ENCODE data around the gene OAF. TPM values are rescaled to one million over a fixed set of nuclear protein-coding genes. Genes with fewer than 3 reads are reported as not detected.

Gene OAF
- total and polyA plus RNA-seq, 7 donors: 23.5 to 94.3 (median 44.3) TPM

DNA sequence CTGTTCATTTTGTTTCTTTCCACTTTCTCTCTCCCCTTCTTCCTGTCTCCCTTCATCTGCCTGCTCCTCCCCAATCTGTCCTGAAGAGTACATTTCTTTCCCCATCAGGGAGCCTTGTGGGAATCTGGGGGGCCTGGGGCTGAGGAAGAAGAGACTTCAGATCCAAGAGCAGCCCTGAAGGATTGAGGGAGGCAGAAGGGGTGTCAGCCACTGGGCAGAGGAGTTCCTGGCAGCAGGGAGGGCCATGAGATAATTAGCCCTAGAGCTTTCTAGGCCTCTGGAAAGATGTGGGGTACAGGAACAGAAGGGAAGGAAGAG is 24.4 kb upstream of the OAF start:
- Histone ChIP-seq H3K27me3 (peaks cover 0 to 4% (median 0%) of the 10 kb centered on the region in 3 donors), H3K4me3 (no peak overlapping the region), H3K9me3 (no peaks in the 10 kb centered on the region), H3K4me1 (peaks cover 0 to 42% (median 26%) of the 10 kb centered on the region in 4 donors), H3K27ac (peak overlapping the region; percentile 73 to 77 (median 75)), H3K36me3 (no peaks in the 10 kb centered on the region)
- intact Hi-C loops (cut with DNase I): no loop called here
- peak; percentile 39 for DNase-seq
- TF ChIP-seq POLR2A (IDR thresholded peaks at IDR 0.05): no peak
- TF ChIP-seq, protein P1, sequence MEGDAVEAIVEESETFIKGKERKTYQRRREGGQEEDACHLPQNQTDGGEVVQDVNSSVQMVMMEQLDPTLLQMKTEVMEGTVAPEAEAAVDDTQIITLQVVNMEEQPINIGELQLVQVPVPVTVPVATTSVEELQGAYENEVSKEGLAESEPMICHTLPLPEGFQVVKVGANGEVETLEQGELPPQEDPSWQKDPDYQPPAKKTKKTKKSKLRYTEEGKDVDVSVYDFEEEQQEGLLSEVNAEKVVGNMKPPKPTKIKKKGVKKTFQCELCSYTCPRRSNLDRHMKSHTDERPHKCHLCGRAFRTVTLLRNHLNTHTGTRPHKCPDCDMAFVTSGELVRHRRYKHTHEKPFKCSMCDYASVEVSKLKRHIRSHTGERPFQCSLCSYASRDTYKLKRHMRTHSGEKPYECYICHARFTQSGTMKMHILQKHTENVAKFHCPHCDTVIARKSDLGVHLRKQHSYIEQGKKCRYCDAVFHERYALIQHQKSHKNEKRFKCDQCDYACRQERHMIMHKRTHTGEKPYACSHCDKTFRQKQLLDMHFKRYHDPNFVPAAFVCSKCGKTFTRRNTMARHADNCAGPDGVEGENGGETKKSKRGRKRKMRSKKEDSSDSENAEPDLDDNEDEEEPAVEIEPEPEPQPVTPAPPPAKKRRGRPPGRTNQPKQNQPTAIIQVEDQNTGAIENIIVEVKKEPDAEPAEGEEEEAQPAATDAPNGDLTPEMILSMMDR (IDR thresholded peaks at IDR 0.05): no peak
- no peak for TF ChIP-seq EP300 (IDR thresholded peaks at IDR 0.05)
- TF ChIP-seq POLR2AphosphoS5 (IDR thresholded peaks at IDR 0.05): no peak

DNA sequence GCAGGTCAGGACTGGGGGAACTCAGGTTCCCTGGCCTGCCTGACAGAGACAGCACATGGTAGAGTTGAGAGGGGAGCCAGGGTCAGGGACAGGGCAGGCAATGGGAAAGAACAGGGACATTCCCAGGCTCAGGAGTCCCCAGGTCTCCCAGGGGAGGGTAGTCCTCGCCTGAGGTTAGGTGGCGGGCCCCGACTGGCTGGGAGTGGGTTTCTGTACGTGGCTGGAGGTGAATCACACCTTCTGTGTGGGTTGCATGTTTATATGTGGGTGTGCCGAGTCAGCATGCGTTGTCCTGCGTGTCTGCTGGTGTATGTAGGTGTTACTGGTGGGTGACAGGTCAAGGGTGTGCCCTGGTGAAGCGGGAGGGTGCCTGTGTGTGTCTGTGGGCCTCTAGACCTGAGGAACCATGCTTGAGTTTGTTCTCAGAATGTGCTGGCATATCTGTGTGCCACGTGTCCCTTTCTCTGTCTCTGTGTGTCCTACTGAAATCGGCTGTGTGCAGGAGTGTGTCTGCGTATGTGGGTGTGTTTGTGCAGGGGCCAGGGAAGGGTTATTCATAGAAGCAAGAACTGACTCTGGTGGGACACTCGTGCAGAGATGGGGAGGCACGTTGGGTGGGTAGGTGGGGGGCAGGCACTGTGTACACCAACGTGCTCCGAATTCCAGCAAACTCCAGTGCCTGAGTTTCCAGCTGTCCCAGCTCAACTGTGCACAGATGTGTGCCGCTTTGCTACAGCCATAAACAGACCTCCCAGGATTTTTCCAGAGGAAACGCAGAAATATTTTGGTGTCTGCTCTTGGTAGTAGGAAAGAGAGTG is 23.8 kb upstream of the OAF start:
- peak; percentile 74 for DNase-seq
- Histone ChIP-seq H3K4me3 (no peak overlapping the region), H3K9me3 (no peaks in the 10 kb centered on the region), H3K27me3 (peaks cover 0 to 4% (median 0%) of the 10 kb centered on the region in 3 donors), H3K27ac (peak overlapping the region; percentile 73 to 77 (median 75)), H3K36me3 (no peaks in the 10 kb centered on the region), H3K4me1 (peaks cover 0 to 42% (median 26%) of the 10 kb centered on the region in 4 donors)
- WGBS, 2 donors: 11 to 48% methylated on average over 17 of the region's 17 CpGs
- intact Hi-C loops (cut with DNase I): no loop called here
- TF ChIP-seq POLR2AphosphoS5 (IDR thresholded peaks at IDR 0.05): peak in 1 of 4 donors; percentile 6
- no peak for TF ChIP-seq EP300 (IDR thresholded peaks at IDR 0.05)

DNA sequence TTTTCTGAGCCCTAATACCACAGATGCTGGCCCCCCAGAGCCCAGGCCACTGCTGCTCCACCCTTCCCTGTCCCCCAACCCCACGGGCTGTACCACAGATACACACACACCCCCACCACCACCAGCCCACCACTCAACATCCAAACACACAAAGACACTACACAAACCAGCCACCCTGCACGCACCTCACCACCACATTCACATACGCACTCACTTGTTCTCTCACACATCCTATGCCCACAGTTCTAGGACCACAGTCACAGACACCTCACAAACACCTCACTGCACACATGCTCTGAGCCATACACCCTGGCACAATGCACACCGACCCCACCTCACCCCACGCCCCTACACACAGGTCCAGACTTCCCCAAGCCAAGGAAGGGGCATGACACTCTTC is 22.5 kb upstream of the OAF start:
- peaks cover 0 to 4% (median 0%) of the 10 kb centered on the region in 3 donors for H3K27me3 ChIP-seq
- H3K9me3 ChIP-seq: no peaks in the 10 kb centered on the region

DNA sequence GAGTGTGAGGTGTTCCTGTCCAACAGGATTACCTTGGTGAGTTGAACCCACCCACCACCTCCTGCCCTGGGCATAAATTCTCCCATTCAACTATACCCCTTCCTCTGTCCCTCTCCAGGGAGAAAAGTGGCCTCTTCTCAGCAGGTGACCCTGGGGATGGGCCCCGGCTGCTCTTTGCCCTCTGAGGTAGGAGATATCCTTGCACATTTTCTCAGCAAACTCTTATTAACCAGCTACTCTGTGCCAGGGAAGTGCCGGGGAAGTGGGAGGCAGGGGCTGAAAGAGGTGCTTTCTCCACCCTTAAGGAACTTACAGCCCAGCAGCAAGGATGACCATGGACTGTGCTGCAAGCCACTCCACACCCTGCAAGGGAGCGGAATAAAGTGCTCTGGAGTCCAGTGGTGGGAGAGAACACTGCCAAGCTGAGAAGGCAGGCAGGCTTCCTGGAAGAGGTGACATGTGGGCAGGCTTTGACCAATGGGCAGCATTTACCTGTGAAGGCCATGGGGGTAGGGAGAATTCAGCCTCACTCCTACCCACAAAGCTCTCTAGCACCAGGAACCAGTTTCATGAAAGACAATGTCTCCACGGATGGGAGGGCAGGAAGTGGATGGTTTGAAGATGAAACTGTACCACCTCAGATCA is 21.9 kb upstream of the OAF start:
- intact Hi-C loops (cut with DNase I): no loop called here
- no peaks in the 10 kb centered on the region for H3K9me3 ChIP-seq
- peak overlapping the region in 3 of 4 donors; percentile 73 to 77 (median 75) for H3K27ac ChIP-seq
- TF ChIP-seq POLR2AphosphoS5 (IDR thresholded peaks at IDR 0.05): no peak
- TF ChIP-seq, protein P1 (IDR thresholded peaks at IDR 0.05): no peak
- no peak for TF ChIP-seq EP300 (IDR thresholded peaks at IDR 0.05)
- TF ChIP-seq POLR2A (IDR thresholded peaks at IDR 0.05): no peak
- H3K27me3 ChIP-seq: peaks cover 0 to 4% (median 0%) of the 10 kb centered on the region in 3 donors
- no peak overlapping the region for H3K4me3 ChIP-seq
- H3K36me3 ChIP-seq: no peaks in the 10 kb centered on the region
- WGBS, 2 donors: 54 to 82% methylated on average over 4 of the region's 4 CpGs
- DNase-seq: peak; percentile 35
- H3K4me1 ChIP-seq: peaks cover 0 to 42% (median 23%) of the 10 kb centered on the region in 4 donors

More for the DNA sequence above, 22.5 kb upstream of the OAF start:
- TF ChIP-seq POLR2AphosphoS5 (IDR thresholded peaks at IDR 0.05): no peak
- TF ChIP-seq EP300 (IDR thresholded peaks at IDR 0.05): no peak
- no peak for TF ChIP-seq POLR2A (IDR thresholded peaks at IDR 0.05)
- TF ChIP-seq, protein P1 (IDR thresholded peaks at IDR 0.05): no peak
- intact Hi-C loops (cut with DNase I): no loop called here
- no peaks in the 10 kb centered on the region for H3K36me3 ChIP-seq
- H3K4me3 ChIP-seq: no peak overlapping the region
- WGBS, 2 donors: 66 to 86% methylated on average over 5 of the region's 5 CpGs
- peaks cover 0 to 42% (median 23%) of the 10 kb centered on the region in 4 donors for H3K4me1 ChIP-seq
- peak overlapping the region; percentile 73 to 77 (median 75) for H3K27ac ChIP-seq
- DNase-seq: peak; percentile 53

DNA sequence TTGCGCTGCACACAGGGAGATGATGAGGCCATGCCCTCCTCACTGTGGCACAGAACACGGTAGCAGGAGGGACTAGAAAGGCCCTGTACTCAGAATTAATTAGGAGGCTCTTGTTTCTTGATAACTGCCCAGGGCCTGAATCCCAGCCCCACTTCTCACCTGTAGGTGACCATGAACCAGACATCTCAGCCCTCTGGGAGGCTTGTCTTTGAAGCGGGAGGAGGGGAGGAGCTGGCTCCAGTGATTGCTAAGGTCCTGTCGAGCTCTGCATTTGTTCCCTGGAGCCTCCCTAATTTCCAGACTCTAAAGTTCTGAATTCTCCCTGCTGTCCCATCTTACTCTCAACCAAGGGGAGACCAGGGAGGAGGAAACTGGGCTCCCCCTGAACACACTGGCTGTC is 19.8 kb upstream of the OAF start:
- no peak for DNase-seq
- intact Hi-C loops (cut with DNase I): no loop called here

More for the DNA sequence above, 19.8 kb upstream of the OAF start:
- 85 to 92% methylated on average over 4 of the region's 4 CpGs for WGBS, 2 donors
- H3K4me3 ChIP-seq: no peak overlapping the region
- TF ChIP-seq, protein P1 (IDR thresholded peaks at IDR 0.05): no peak
- TF ChIP-seq POLR2AphosphoS5 (IDR thresholded peaks at IDR 0.05) (no peak), POLR2A (IDR thresholded peaks at IDR 0.05) (no peak), EP300 (IDR thresholded peaks at IDR 0.05) (no peak)
- H3K36me3 ChIP-seq: no peaks in the 10 kb centered on the region
- H3K27ac ChIP-seq: no peak overlapping the region
- no peaks in the 10 kb centered on the region for H3K9me3 ChIP-seq
- H3K27me3 ChIP-seq: peaks cover 0 to 4% (median 0%) of the 10 kb centered on the region in 3 donors
- H3K4me1 ChIP-seq: peaks cover 0 to 28% (median 15%) of the 10 kb centered on the region in 4 donors

Data from sigmoid colon (tissue), 7 donors.